Measurements from ENCODE around the gene FLVCR1. TPM values are rescaled to one million over a fixed set of nuclear protein-coding genes. Genes with fewer than 3 reads are reported as not detected.

FLVCR1 gene
- polyA plus RNA-seq, 1 donor from 2014 or later = 3.4 TPM

DNA sequence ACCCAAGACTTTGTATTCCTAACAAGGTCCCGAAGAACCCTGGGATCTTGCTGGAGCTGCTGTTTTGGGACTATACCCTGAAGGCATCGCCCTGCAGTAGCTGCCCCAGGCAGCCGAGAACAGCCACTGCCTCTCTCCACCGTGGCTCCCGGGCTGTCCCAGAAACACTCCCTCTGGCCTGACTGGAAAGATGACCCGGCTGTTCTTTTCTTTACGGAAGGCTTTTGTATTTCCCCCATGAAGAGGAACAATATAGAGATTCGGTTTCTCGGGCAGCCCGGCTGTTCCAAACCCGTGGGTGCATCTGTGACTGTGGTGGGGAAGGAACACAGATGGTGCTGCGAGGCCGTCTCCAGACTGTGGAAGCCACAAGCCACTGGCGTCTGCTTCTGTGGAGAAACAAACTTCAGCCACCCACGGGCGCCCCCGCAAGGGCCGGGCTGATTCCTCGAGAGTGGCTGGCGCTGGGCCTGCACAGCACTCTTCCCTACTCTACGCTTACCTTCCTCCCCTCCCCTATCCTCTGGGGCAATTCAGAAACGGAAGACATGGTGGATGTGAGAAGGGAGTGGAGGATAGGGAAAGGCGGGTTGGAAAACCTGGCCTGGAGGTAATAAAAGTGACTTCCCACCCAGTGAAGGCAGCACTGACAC lies 58.5 kb downstream of the FLVCR1 start:
- Mint-ChIP-seq H3K4me1 (peaks cover 0 to 2% (median 1%) of the 10 kb centered on the region in 3 donors), H3K27ac (no peak overlapping the region), H3K27me3 (peaks cover 18% of the 10 kb centered on the region), H3K4me3 (no peak overlapping the region), H3K36me3 (peaks cover 2% of the 10 kb centered on the region), H3K9me3 (no peaks in the 10 kb centered on the region)

DNA sequence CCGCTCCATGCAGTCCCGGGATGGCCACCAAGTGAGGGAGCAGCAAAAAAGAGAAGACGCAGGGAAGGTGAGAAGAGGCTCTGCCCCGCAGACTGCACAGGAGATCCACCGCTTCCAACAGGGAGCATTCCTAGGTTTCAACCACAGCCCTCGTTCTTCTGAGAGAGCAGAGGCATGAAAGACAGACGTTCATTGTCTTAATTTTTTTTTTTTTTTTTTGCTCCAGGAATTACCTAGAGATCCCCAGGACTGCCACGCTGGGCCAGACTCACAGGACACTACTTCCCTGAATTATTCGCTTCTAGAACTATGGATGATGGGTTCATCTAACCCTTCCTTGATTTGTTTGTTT lies 59.0 kb downstream of the FLVCR1 start:
- Mint-ChIP-seq H3K9me3 (no peaks in the 10 kb centered on the region), H3K27me3 (peaks cover 18% of the 10 kb centered on the region), H3K4me1 (peaks cover 0 to 2% (median 1%) of the 10 kb centered on the region in 3 donors), H3K27ac (no peak overlapping the region), H3K4me3 (no peak overlapping the region), H3K36me3 (peaks cover 2% of the 10 kb centered on the region)

DNA sequence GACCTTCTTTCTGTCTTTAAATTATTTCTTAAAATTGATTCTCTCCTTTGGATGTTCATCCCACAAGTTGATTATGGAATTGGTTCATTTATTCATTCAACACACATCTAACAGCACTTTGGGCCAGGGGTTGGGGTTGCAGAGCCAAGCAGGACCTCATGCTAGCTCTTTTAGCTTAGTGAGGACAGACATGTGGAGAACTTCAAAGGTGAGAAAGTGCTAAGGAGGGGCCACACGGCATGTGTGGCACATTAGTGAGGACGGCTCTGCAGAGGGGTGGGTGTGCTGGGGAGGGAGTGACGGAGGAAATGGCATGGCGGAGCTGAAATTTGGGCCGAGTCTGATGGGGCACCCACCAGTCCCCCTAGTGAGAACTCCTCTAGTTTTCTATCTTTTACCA lies 59.8 kb downstream of the FLVCR1 start:
- Mint-ChIP-seq H3K27me3 (peaks cover 18% of the 10 kb centered on the region), H3K4me1 (peaks cover 0 to 4% (median 1%) of the 10 kb centered on the region in 3 donors), H3K27ac (no peak overlapping the region), H3K9me3 (no peaks in the 10 kb centered on the region), H3K36me3 (peaks cover 2% of the 10 kb centered on the region), H3K4me3 (no peak overlapping the region)

DNA sequence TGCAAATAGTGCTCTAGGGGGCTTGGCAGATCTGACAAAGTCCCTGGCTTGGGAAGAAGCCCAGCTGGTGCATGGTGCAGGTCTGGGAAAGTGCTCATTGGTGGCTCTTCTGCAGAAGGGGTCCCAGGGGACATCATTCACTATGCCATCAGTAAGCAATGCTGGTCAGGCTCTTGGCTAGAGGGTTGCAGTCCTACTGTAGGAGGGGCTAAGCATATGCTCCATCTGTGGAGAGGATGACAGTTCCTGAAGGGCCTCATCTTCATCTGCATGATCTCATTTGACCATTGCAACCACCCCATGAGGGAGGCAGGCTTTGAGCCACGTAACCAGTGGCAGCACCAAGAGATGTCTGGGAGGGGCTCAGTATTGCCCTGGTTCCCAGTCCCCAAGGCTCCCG lies 60.7 kb downstream of the FLVCR1 start:
- Mint-ChIP-seq H3K4me3 (no peak overlapping the region), H3K9me3 (no peaks in the 10 kb centered on the region), H3K27ac (no peak overlapping the region), H3K27me3 (peaks cover 18% of the 10 kb centered on the region), H3K4me1 (peaks cover 0 to 4% (median 1%) of the 10 kb centered on the region in 3 donors), H3K36me3 (peaks cover 2% of the 10 kb centered on the region)

DNA sequence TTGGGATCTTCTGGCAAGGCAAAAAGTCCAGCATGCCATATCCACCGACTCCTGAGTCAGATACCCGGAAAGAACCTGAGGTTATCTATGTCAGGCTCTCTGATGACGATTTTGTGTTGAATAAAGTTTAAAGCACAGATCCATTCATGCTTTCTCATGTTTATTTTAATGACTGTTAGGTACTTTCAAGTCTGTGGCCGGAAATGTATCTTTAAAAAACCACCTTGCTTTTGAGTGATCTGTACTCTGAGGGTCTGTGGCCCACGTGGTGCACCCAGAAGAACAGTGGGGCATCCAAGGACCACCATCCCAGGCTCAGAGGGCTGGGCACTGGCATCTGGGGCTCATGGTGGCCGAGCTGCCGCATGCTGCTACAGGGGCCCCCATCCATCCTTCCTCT lies 62.2 kb downstream of the FLVCR1 start:
- no peaks in the 10 kb centered on the region for H3K9me3 Mint-ChIP-seq
- no peak overlapping the region for H3K27ac Mint-ChIP-seq
- peaks cover 2% of the 10 kb centered on the region for H3K36me3 Mint-ChIP-seq
- peaks cover 21% of the 10 kb centered on the region for H3K27me3 Mint-ChIP-seq
- peaks cover 0 to 4% (median 1%) of the 10 kb centered on the region in 3 donors for H3K4me1 Mint-ChIP-seq
- H3K4me3 Mint-ChIP-seq = no peak overlapping the region

DNA sequence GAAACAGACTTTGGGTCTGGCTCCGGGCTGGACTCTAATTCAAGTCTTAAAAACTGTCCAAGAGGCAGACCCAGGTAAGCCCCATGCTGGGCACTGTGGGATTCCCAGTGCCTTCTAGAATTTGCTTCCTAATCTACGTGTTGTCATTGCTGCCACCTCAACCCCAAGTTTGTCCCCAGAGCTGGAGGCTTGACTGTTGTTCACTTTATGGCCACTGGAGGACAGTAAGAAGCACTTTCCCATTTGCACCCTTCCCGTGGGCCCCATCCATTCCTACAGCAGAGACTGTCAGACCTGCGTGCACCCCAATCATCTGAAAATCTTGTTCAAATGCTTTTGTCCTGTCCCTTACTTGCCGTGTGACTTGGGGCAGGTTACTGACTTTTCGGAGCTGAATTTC lies 62.8 kb downstream of the FLVCR1 start:
- Mint-ChIP-seq H3K4me1 (peaks cover 0 to 4% (median 1%) of the 10 kb centered on the region in 3 donors), H3K27me3 (peaks cover 21% of the 10 kb centered on the region), H3K4me3 (no peak overlapping the region), H3K9me3 (no peaks in the 10 kb centered on the region), H3K36me3 (peaks cover 2% of the 10 kb centered on the region), H3K27ac (no peak overlapping the region)

DNA sequence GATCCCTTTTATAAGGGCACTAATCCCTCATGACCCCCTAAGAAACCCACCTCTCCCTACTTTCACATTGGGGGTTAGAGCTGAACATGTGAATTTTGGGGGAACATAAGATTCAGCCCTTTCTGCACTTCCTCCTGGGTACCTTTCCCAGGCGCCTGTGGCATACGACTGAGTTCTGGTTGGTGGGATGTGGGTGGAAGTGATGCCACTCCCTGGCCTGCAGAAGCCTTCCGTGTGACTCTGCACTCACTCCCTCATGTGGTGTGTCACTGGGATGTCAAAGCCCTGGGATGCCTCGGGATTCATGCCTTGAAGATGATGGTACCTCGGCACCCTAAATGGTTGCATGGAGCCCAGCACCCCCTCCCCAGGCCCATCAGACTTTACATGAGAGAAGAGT lies 63.9 kb downstream of the FLVCR1 start:
- H3K4me3 Mint-ChIP-seq = no peak overlapping the region
- peaks cover under 1% of the 10 kb centered on the region for H3K36me3 Mint-ChIP-seq
- H3K27ac Mint-ChIP-seq = peak overlapping the region in 1 of 3 donors; percentile 20
- H3K27me3 Mint-ChIP-seq = peaks cover 18% of the 10 kb centered on the region
- H3K4me1 Mint-ChIP-seq = peaks cover 0 to 4% (median 1%) of the 10 kb centered on the region in 3 donors
- H3K9me3 Mint-ChIP-seq = peaks cover 0 to 2% (median 0%) of the 10 kb centered on the region in 3 donors

DNA sequence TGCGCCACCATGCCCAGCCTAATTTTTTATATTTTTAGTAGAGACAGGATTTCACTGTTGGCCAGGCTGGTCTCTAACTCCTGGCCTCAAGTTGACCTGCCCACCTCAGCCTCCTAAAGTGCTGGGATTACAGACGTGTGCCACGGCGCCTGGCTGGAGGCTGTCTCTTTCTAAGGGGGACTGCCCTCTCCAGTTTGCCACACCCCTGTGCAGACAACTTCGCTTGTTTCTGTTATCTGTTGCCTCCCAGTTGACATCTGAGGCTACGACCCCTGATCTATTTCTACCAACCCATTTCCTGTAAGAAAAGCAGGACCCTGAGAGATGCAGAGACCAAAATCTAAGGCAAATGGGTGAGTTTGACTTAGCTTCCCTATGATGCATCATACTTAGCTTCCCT lies 68.3 kb downstream of the FLVCR1 start:
- Mint-ChIP-seq H3K9me3 (peaks cover 0 to 2% (median 0%) of the 10 kb centered on the region in 3 donors), H3K27ac (no peak overlapping the region), H3K27me3 (peaks cover 6% of the 10 kb centered on the region), H3K4me3 (peak overlapping the region in 1 of 4 donors; percentile 45), H3K4me1 (peaks cover 0 to 2% (median 0%) of the 10 kb centered on the region in 3 donors), H3K36me3 (peaks cover 3% of the 10 kb centered on the region)

DNA sequence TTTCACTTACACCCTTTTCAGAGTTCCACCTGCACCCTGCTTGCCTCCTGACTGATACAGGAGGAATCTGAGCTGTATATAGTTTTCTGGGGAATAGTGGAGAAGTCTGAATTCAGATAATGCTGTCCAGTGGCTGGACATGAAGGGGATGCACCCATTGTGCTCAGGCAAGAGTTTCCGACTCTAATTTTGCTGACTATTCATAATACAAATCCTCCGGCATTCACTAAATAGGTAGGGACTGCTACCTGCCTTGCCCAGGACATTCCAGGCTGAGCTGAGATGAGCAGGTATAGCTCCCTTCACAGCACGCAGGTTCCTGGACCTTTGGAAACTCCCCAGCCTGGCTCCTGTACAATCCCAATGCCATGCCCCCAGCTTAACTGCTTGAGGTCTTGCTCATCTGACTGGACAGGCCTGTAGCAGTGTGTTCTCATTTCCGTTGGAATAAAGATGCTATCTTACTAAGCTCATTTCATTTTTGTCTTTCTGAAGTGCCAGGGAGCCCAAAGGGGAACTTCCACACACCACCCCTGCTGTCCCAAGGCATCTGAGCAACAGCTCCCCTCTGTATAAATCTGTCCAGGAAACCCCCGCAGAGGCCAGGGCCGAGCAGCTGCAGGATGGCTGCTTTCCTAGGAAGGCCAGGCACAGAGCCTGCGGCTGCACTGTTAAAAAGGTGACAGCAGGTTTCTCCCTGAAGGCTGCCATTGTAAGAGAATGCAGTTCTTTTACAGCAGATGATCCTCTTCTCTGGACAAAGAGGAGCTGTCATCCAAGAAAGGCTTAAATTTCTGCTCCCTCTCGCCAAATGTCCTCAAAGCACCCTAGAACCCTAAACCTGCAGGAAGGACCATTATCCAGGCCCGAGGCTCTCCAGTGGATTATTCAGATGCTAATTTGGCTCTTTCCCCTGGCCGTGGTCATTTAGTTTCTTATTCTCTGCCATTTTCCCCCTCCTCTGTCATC lies 70.5 kb downstream of the FLVCR1 start:
- H3K9me3 Mint-ChIP-seq = peaks cover 0 to 2% (median 0%) of the 10 kb centered on the region in 3 donors
- H3K4me3 Mint-ChIP-seq = no peak overlapping the region
- no peaks in the 10 kb centered on the region for H3K4me1 Mint-ChIP-seq
- H3K27me3 Mint-ChIP-seq = peaks cover 4% of the 10 kb centered on the region
- H3K36me3 Mint-ChIP-seq = peaks cover 3% of the 10 kb centered on the region
- no peak overlapping the region for H3K27ac Mint-ChIP-seq

DNA sequence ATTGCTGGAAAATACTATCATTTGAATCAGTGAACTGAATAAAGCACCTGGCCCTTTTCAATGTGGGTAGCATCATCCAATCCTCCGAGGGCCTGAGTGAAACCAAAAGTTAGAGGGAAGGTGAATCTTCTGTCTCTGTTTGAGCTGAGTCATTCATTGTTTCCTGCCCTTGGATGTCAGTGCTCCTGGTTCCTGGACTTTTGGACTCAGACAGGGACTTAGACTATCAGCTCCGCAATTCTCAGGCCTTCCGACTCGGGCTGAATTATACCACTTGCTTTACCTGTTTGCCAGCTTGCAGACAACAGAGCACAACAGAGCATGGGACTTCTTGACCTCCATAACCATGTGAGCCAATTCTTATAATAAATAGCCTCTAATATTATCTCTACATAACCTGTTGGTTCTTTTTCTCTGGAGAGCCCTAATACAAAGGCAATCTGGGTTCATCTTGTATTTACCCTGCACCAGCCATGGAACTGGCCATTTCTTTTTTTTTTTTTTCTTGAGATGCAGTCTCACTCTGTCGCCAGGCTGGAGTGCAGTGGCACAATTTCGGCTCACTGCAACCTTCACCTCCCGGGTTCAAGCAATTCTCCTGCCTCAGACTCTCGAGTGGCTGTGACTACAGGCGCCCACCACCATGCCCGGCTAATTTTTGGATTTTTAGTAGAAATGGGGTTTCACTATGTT lies 73.1 kb downstream of the FLVCR1 start:
- H3K36me3 Mint-ChIP-seq = peaks cover 3% of the 10 kb centered on the region
- H3K27me3 Mint-ChIP-seq = peaks cover 2% of the 10 kb centered on the region
- no peak overlapping the region for H3K27ac Mint-ChIP-seq
- no peak overlapping the region for H3K4me3 Mint-ChIP-seq
- H3K9me3 Mint-ChIP-seq = peaks cover 0 to 2% (median 0%) of the 10 kb centered on the region in 3 donors
- no peaks in the 10 kb centered on the region for H3K4me1 Mint-ChIP-seq

DNA sequence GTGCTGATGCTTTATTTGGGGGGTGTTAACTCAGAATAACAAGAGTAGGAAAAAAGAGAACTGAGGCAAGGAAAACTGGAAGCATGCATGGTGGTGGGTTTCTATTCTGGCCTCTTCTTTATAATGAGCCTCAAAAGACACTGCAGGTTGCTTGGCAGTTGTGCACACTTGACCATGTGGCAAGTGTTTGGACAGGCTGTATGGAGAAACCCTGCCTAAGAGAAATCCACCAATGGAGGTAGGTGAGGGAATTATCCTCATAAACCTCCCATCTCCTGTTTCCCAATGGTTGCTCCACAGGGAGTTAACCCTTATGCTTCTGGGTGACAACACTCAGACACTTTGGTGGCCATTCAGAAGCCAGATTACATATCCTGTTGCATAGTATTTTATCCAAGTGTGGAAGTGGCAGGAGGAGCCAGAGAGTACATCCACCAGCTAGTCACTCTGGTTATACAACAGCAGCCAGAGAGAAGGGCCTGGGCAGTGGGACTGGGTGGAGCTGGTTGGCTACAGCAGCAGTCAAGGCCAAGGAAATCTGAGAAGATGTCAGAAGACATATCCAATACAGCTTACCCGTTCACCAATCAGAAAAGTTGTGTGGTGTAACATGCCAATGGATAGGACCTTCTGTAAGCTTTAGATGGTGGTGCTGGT lies 75.9 kb downstream of the FLVCR1 start:
- Mint-ChIP-seq H3K27me3 (no peaks in the 10 kb centered on the region), H3K4me1 (peaks cover 0 to 2% (median 0%) of the 10 kb centered on the region in 3 donors), H3K9me3 (no peaks in the 10 kb centered on the region)

DNA sequence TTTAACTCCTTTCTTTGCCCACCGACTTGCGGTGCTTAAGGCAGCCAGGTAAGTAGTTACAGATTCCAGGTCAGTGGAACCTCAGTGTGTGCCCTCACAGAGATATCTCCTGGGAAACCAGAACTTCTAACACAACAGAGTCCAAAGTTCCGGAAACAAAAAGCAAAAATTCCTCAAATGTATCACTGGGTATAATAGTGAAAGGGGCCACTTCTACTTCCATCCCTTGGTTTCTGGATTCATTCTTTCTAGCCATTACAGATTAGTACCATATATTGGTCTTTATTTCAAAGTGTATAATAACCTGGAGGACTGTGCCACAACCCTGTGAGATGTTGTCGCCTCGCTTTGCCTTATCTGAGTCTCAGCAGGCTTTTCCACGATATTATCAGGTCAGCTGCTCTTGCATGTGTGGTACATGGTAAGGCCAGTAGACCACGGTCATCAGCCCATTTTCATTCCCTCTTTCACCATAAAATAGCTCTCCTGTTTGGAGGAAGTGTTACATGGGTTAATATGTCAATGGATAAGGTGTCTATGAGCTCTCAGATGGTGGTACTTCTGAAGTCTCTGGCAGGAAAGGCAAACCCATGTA lies 77.4 kb downstream of the FLVCR1 start:
- H3K4me3 Mint-ChIP-seq = no peak overlapping the region
- H3K36me3 Mint-ChIP-seq = no peaks in the 10 kb centered on the region
- H3K27ac Mint-ChIP-seq = no peak overlapping the region
- H3K4me1 Mint-ChIP-seq = peaks cover 0 to 2% (median 0%) of the 10 kb centered on the region in 3 donors
- no peaks in the 10 kb centered on the region for H3K27me3 Mint-ChIP-seq
- H3K9me3 Mint-ChIP-seq = peaks cover 0 to 3% (median 0%) of the 10 kb centered on the region in 3 donors

More for the DNA sequence above, 75.9 kb downstream of the FLVCR1 start:
- Mint-ChIP-seq H3K27ac (no peak overlapping the region), H3K36me3 (no peaks in the 10 kb centered on the region), H3K4me3 (no peak overlapping the region)

DNA sequence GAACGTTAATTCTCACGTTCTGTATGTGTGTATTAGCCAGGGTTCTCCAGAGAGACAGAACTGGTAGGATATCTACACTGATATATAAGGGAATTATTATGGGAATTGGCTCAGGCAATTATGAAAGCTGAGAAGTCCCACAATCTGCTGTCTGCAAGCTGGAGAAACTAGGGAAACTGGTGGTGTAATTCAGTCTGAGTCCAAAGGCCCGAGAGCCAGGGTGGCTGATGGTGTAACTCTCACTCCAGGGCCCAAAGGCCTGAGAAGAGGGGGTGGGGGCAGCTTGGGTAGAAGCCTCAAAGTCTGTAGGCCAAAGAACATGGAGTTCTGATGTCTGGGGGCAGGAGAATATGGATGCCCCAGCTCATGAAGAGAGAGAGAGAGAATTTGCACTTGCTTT lies 79.0 kb downstream of the FLVCR1 start:
- Mint-ChIP-seq H3K9me3 (peaks cover 0 to 3% (median 0%) of the 10 kb centered on the region in 3 donors), H3K4me1 (peaks cover 0 to 2% (median 0%) of the 10 kb centered on the region in 3 donors), H3K4me3 (no peak overlapping the region), H3K36me3 (no peaks in the 10 kb centered on the region), H3K27ac (no peak overlapping the region), H3K27me3 (no peaks in the 10 kb centered on the region)

DNA sequence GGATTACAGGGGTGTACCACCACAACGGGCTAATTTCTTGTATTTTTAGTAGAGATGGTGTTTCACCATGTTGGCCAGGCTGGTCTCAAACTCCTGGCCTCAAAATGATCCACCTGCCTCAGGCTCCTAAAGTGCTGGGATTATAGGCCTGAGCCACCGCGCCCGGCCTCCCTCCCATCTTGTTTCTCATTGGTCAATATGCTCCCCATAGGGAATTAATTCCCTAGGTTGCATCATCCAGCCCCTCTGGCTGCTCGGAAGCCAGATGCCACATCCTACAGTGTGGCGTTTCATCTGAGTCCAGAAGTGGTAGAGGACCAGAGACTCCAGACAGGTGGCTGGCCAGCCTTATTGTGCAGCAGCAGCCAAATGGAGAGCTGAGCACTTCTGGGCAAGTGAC lies 80.8 kb downstream of the FLVCR1 start:
- H3K27ac Mint-ChIP-seq = no peak overlapping the region
- H3K27me3 Mint-ChIP-seq = no peaks in the 10 kb centered on the region
- peaks cover 0 to 4% (median 1%) of the 10 kb centered on the region in 3 donors for H3K4me1 Mint-ChIP-seq
- no peak overlapping the region for H3K4me3 Mint-ChIP-seq
- peaks cover 0 to 3% (median 0%) of the 10 kb centered on the region in 3 donors for H3K9me3 Mint-ChIP-seq
- no peaks in the 10 kb centered on the region for H3K36me3 Mint-ChIP-seq
